ENCODE measurements around the gene HDGF.
"Not testable (repeated sequence)": the region's sequence is repeated elsewhere in the genome, so short reads cannot be mapped to it uniquely, and the experiment has no call there.

The HDGF gene

DNA sequence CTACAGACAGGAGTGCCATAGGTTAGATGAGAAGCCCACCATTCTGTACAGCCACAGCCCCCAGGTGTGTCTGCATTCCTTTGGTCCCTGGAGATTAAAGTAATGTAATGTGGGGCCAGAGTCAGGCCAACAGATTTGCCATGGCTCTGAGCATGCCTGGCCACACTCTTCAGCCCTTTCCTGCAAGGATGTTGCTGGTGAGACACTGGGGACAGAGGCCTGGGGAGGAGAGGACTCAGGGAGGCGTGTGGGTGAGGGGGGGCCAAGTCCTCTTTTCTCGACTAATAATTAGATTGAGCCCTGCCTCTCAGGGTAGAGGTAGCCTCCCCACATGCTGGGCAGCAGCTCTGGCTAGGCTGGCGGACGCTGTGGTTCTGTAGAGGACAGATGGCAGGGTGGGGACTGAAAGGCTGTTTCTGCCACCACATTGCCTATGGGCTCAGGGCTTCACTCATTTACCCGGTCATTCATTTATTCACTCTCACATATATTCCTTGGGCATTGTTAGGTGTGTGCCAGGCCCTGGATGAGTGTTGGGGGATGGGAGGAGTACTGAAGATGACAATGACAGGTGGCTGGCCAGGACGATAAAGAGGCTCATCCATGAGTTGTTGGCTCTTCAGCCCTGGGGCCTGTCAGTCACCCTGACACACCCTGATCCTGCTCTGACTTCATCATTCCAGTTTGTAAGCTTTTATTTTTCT lies 8.8 kb upstream of the HDGF start:
- Histone ChIP-seq H3K79me2 (ENCODE audit: insufficient read depth, low read depth) (no peaks in the 10 kb centered on the region; the same call in 1 of the 2 replicates), H3K4me2 (no peak overlapping the region), H3K4me3 (IDR thresholded peaks at IDR 0.05; ENCODE audit: insufficient read depth, low read depth, low read length) (no peak overlapping the region)

DNA sequence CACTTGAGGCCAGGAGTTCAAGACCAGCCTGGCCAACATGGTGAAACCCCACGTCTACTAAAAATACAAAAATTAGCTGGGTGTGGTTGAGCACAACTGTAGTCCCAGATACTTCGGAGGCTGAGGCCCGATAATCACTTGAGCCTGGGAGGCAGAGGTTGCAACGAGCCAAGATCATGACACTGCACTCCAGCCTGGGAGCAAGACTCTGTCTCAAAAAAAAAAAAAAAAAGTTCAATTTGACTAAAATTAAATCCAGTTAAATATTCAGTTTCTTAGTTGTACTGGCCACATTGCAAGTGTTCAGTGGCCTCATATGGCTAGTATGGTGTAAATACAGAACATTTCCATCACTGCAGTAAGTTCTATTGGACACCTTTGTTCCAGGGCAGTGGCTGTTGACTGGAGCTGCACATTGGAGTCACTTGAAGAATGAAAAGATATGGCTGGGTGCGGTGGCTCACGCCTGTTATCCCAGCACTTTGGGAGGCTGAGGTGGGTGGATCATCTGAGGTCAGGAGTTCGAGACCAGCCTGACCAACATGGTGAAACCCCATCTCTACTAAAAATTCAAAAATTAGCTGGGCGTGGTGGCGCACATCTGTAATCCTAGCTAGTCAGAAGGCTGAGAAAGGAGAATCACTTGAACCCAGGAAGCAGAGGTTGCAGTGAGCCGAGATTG lies 6.2 kb upstream of the HDGF start:
- H3K9ac ChIP-seq; H3K36me3 ChIP-seq (ENCODE audit: insufficient read depth); H3K4me2 ChIP-seq; H3K4me3 ChIP-seq (IDR thresholded peaks at IDR 0.05; ENCODE audit: insufficient read depth, low read depth, low read length); H3K27me3 ChIP-seq (ENCODE audit: insufficient read depth, low read depth); H4K20me1 ChIP-seq (ENCODE audit: insufficient read depth); H2AFZ ChIP-seq (ENCODE audit: low read depth); H3K27ac ChIP-seq: not testable (repeated sequence)
- peaks cover 13% of the 10 kb centered on the region for H3K4me1 ChIP-seq (ENCODE audit: low read depth, poor library complexity, severe bottlenecking)
- H3K79me2 ChIP-seq (ENCODE audit: insufficient read depth, low read depth): peaks cover 15% of the 10 kb centered on the region

More for the DNA sequence above, 8.8 kb upstream of the HDGF start:
- H3K36me3 ChIP-seq (ENCODE audit: insufficient read depth): no peaks in the 10 kb centered on the region
- H3K27me3 ChIP-seq (ENCODE audit: insufficient read depth, low read depth): no peaks in the 10 kb centered on the region
- H4K20me1 ChIP-seq (ENCODE audit: insufficient read depth): no peaks in the 10 kb centered on the region
- no peak overlapping the region for H2AFZ ChIP-seq (ENCODE audit: low read depth)
- H3K9ac ChIP-seq: no peak overlapping the region
- no peak overlapping the region for H3K27ac ChIP-seq
- no peak for TF ChIP-seq CTCF (conservative IDR thresholded peaks at IDR 0.05; ENCODE audit: low read depth, low read length)
- H3K4me1 ChIP-seq (ENCODE audit: low read depth, poor library complexity, severe bottlenecking): no peaks in the 10 kb centered on the region

DNA sequence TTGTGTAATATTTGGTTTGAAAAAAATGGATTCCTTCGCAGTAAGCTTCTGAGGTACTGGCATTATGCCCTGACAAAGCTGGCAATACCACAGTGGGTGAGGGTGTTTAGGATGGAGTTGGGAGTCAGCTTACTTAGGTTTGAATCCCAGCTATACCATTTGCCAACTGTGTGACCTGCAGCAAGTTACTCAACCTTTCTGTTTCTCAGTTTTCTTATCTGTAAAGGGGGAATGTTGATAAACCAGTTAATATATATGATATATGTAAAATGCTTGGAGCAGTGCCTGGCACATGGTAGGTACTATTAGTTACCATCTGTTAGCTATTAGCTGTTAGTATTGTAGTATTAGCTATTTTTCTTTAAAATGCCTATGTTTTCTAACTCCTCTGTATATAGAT lies 4.9 kb upstream of the HDGF start:
- no peak overlapping the region for H2AFZ ChIP-seq (ENCODE audit: low read depth)
- H3K27me3 ChIP-seq (ENCODE audit: insufficient read depth, low read depth): no peaks in the 10 kb centered on the region
- H3K36me3 ChIP-seq (ENCODE audit: insufficient read depth): no peaks in the 10 kb centered on the region
- peaks cover 25% of the 10 kb centered on the region for H3K79me2 ChIP-seq (ENCODE audit: insufficient read depth, low read depth)
- peaks cover 16% of the 10 kb centered on the region for H3K4me1 ChIP-seq (ENCODE audit: low read depth, poor library complexity, severe bottlenecking)
- no peak overlapping the region for H3K4me2 ChIP-seq
- no peak for TF ChIP-seq CTCF (conservative IDR thresholded peaks at IDR 0.05; ENCODE audit: low read depth, low read length)
- H3K9ac ChIP-seq: no peak overlapping the region
- H3K4me3 ChIP-seq (IDR thresholded peaks at IDR 0.05; ENCODE audit: insufficient read depth, low read depth, low read length): no peak overlapping the region
- no peak overlapping the region for H3K27ac ChIP-seq
- H4K20me1 ChIP-seq (ENCODE audit: insufficient read depth): no peaks in the 10 kb centered on the region

DNA sequence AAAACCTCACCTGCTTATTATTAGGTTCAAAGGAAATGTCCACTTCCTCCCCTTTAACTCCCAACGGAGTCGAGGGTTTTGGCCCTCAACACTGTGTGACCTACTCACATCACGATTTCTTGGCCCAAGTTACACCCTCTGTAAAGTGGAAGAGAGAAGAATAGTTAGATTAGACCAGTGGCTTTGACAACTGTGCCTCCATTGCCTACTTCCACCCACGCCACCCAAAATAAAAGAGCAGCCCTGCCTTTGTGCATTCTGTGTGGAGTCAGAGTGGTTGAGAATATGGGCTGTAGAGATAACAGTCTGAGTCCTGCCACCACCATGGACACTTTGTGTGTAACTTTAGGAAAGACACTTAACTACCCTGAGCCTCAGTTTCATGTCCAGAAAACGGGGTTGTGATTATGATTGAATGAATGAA lies 4.1 kb upstream of the HDGF start:
- H2AFZ ChIP-seq (ENCODE audit: low read depth): no peak overlapping the region
- H3K27ac ChIP-seq: no peak overlapping the region
- no peak overlapping the region for H3K4me3 ChIP-seq (IDR thresholded peaks at IDR 0.05; ENCODE audit: insufficient read depth, low read depth, low read length)
- no peaks in the 10 kb centered on the region for H3K27me3 ChIP-seq (ENCODE audit: insufficient read depth, low read depth)
- H3K4me1 ChIP-seq (ENCODE audit: low read depth, poor library complexity, severe bottlenecking): peaks cover 16% of the 10 kb centered on the region
- H3K36me3 ChIP-seq (ENCODE audit: insufficient read depth): no peaks in the 10 kb centered on the region
- no peak overlapping the region for H3K9ac ChIP-seq
- H3K4me2 ChIP-seq: no peak overlapping the region
- H4K20me1 ChIP-seq (ENCODE audit: insufficient read depth): no peaks in the 10 kb centered on the region
- TF ChIP-seq CTCF (conservative IDR thresholded peaks at IDR 0.05; ENCODE audit: low read depth, low read length): no peak
- peaks cover 32% of the 10 kb centered on the region for H3K79me2 ChIP-seq (ENCODE audit: insufficient read depth, low read depth)

- Histone ChIP-seq H3K36me3 (ENCODE audit: insufficient read depth) (no peaks in the 10 kb centered on the region), H3K27me3 (ENCODE audit: insufficient read depth, low read depth) (no peaks in the 10 kb centered on the region), H3K27ac (no peak overlapping the region), H4K20me1 (ENCODE audit: insufficient read depth) (no peaks in the 10 kb centered on the region), H3K4me1 (ENCODE audit: low read depth, poor library complexity, severe bottlenecking) (peaks cover 16% of the 10 kb centered on the region), H3K9ac (no peak overlapping the region), H3K4me2 (no peak overlapping the region), H3K4me3 (IDR thresholded peaks at IDR 0.05; ENCODE audit: insufficient read depth, low read depth, low read length) (no peak overlapping the region), H2AFZ (ENCODE audit: low read depth) (no peak overlapping the region), H3K79me2 (ENCODE audit: insufficient read depth, low read depth) (peaks cover 45% of the 10 kb centered on the region)
- no peak for TF ChIP-seq CTCF (conservative IDR thresholded peaks at IDR 0.05; ENCODE audit: low read depth, low read length)
Observed at GRCh38 chr1:156754219-156754618, 2.7 kb upstream of the HDGF start.
